ENCODE data around the gene PKIB. TPM values are rescaled to one million over a fixed set of nuclear protein-coding genes. Genes with fewer than 3 reads are reported as not detected.

Gene PKIB
- total RNA-seq, 1 donor from 2014 or later = 48.1 TPM

DNA sequence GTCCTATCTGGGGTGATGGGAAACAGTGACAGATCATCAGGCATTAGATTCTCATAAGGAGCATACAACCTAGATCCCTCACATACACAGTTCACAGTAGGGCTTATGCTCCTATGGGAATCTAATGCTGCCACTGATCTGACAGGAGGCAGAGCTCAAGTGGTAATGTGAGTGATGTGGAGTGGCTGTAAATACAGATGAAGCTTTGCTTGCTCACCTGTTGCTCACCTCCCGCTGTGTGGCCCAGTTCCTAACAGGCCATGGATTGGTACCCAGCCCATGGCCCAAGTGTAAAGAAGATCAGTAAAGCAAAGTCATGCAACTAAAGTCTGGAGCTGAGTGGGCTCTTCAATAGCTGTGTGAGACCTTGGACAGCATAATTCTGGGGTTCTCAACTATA lies 65.9 kb downstream of the PKIB start:
- H3K36me3 Mint-ChIP-seq (ENCODE audit: unreplicated experiment) = no peaks in the 10 kb centered on the region
- no peaks in the 10 kb centered on the region for H3K4me1 Mint-ChIP-seq (ENCODE audit: low read depth, unreplicated experiment)
- H3K4me3 Mint-ChIP-seq (ENCODE audit: unreplicated experiment) = no peak overlapping the region
- no peaks in the 10 kb centered on the region for H3K9me3 Mint-ChIP-seq (ENCODE audit: unreplicated experiment)
- no peak overlapping the region for H3K27ac Mint-ChIP-seq (ENCODE audit: unreplicated experiment)
- no peak for DNase-seq
- H3K27me3 Mint-ChIP-seq (ENCODE audit: unreplicated experiment) = peaks cover 2% of the 10 kb centered on the region
- TF ChIP-seq, protein P1, sequence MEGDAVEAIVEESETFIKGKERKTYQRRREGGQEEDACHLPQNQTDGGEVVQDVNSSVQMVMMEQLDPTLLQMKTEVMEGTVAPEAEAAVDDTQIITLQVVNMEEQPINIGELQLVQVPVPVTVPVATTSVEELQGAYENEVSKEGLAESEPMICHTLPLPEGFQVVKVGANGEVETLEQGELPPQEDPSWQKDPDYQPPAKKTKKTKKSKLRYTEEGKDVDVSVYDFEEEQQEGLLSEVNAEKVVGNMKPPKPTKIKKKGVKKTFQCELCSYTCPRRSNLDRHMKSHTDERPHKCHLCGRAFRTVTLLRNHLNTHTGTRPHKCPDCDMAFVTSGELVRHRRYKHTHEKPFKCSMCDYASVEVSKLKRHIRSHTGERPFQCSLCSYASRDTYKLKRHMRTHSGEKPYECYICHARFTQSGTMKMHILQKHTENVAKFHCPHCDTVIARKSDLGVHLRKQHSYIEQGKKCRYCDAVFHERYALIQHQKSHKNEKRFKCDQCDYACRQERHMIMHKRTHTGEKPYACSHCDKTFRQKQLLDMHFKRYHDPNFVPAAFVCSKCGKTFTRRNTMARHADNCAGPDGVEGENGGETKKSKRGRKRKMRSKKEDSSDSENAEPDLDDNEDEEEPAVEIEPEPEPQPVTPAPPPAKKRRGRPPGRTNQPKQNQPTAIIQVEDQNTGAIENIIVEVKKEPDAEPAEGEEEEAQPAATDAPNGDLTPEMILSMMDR (IDR thresholded peaks at IDR 0.05; ENCODE audit: partially characterized antibody, unreplicated experiment) = no peak

DNA sequence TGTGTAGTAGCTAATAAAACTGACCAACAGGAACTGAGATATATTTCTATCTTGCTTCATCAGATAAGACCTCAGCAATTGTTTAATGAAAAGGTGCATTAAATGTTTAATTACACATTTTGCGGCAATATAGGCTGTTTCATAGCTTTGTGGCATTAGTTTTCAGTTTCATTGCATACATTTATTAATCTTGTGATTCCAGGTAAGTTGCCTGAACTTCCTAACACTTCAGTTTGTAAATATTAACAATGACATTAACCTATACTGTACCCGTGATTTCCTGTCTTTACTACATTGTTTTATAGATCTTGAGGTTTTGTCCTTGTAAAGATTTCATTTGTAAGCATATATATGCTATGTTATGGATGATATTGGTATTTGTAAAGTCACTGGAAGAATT lies 66.5 kb downstream of the PKIB start:
- no peaks in the 10 kb centered on the region for H3K36me3 Mint-ChIP-seq (ENCODE audit: unreplicated experiment)
- no peak overlapping the region for H3K4me3 Mint-ChIP-seq (ENCODE audit: unreplicated experiment)
- DNase-seq = no peak
- no peaks in the 10 kb centered on the region for H3K4me1 Mint-ChIP-seq (ENCODE audit: low read depth, unreplicated experiment)
- TF ChIP-seq, protein P1 (IDR thresholded peaks at IDR 0.05; ENCODE audit: partially characterized antibody, unreplicated experiment) = no peak
- H3K27me3 Mint-ChIP-seq (ENCODE audit: unreplicated experiment) = peaks cover 2% of the 10 kb centered on the region
- H3K27ac Mint-ChIP-seq (ENCODE audit: unreplicated experiment) = no peak overlapping the region
- H3K9me3 Mint-ChIP-seq (ENCODE audit: unreplicated experiment) = no peaks in the 10 kb centered on the region

DNA sequence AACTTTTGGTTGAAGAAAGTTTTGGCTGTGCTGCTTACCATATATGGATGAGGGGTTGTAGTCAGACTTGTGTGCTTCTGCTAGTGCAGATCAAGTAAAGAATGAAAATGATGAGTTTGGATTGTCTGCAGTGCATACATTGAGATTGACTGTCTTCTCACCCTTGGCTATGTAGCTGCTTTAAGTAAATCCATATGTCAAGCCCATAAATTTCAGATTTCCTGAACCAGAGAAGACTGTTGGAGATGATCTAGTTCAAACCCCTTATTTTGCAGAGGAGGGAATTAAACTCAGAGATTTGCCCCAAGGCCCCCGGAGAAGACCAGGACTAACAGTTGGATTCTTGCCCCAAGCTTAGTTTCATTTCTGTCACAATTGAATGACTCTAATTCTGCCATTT lies 67.2 kb downstream of the PKIB start:
- no peak for DNase-seq
- Mint-ChIP-seq H3K4me1 (ENCODE audit: low read depth, unreplicated experiment) (no peaks in the 10 kb centered on the region), H3K27ac (ENCODE audit: unreplicated experiment) (no peak overlapping the region), H3K4me3 (ENCODE audit: unreplicated experiment) (no peak overlapping the region), H3K36me3 (ENCODE audit: unreplicated experiment) (no peaks in the 10 kb centered on the region), H3K9me3 (ENCODE audit: unreplicated experiment) (no peaks in the 10 kb centered on the region), H3K27me3 (ENCODE audit: unreplicated experiment) (peaks cover 2% of the 10 kb centered on the region)
- TF ChIP-seq, protein P1 (IDR thresholded peaks at IDR 0.05; ENCODE audit: partially characterized antibody, unreplicated experiment) = no peak

DNA sequence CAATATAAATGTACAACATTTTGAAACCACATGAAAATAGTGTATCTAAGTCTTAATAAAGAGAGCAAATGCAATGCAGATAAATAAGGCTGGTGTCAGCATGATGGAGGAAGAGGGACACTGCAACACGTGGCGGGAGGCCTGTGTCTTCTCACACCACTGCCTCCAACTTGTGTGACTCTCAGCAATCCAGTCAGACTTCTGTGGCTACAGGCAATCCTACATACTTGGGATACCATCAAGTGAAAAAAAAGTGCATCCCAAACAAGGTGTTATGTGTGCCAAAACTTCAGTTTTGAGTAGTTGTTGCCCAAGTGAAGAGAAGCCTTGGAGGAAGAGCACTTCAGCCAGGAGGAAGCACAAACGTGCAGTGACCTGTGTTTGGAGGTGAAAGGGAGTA lies 68.6 kb downstream of the PKIB start:
- no peaks in the 10 kb centered on the region for H3K36me3 Mint-ChIP-seq (ENCODE audit: unreplicated experiment)
- H3K4me1 Mint-ChIP-seq (ENCODE audit: low read depth, unreplicated experiment) = no peaks in the 10 kb centered on the region
- DNase-seq = no peak
- no peaks in the 10 kb centered on the region for H3K9me3 Mint-ChIP-seq (ENCODE audit: unreplicated experiment)
- TF ChIP-seq, protein P1 (IDR thresholded peaks at IDR 0.05; ENCODE audit: partially characterized antibody, unreplicated experiment) = no peak
- peaks cover 2% of the 10 kb centered on the region for H3K27me3 Mint-ChIP-seq (ENCODE audit: unreplicated experiment)
- no peak overlapping the region for H3K4me3 Mint-ChIP-seq (ENCODE audit: unreplicated experiment)
- H3K27ac Mint-ChIP-seq (ENCODE audit: unreplicated experiment) = no peak overlapping the region

DNA sequence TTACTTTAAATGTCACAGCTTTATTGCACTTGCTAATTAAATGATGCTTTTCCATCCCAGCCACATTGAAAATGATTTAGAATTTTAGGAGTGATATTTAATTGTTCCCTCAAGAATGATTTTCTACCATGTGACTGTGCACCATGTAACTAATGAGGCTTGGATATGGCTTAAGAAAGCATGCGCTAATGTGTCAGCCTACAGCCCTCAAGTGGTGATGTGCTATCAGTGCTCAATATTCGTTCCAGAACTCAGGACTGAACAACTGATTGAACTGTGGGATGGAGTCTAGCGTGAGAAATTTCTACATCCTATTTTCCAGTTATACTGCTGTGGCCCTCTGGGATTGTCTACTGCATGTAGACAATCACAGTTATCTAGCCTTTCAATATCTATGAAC lies 71.5 kb downstream of the PKIB start:
- TF ChIP-seq, protein P1 (IDR thresholded peaks at IDR 0.05; ENCODE audit: partially characterized antibody, unreplicated experiment) = no peak
- no peak for DNase-seq
- peaks cover 2% of the 10 kb centered on the region for H3K27me3 Mint-ChIP-seq (ENCODE audit: unreplicated experiment)
- H3K4me3 Mint-ChIP-seq (ENCODE audit: unreplicated experiment) = no peak overlapping the region
- H3K27ac Mint-ChIP-seq (ENCODE audit: unreplicated experiment) = no peak overlapping the region
- H3K4me1 Mint-ChIP-seq (ENCODE audit: low read depth, unreplicated experiment) = no peaks in the 10 kb centered on the region
- no peaks in the 10 kb centered on the region for H3K36me3 Mint-ChIP-seq (ENCODE audit: unreplicated experiment)
- H3K9me3 Mint-ChIP-seq (ENCODE audit: unreplicated experiment) = no peaks in the 10 kb centered on the region

Data from glutamatergic neuron (in vitro differentiated cells).